Activated CD4-positive, alpha-beta memory T cell treated with anti-CD3 and anti-CD28 coated beads, Interleukin-2, amount 10 ng/mL, durations not matched to agents 7 days and 5 days (primary cell): ENCODE measurements around the gene HSD17B4. TPM values are rescaled to one million over a fixed set of nuclear protein-coding genes. Genes with fewer than 3 reads are reported as not detected.
"Not testable (repeated sequence)": the region's sequence is repeated elsewhere in the genome, so short reads cannot be mapped to it uniquely, and the experiment has no call there.

ENCODE experiments used
- CTCF ChIA-PET: fragments of 350-600 bp; sonication (Branson Sonifier 250); formaldehyde crosslinking; loops from one replicate; lab custom pipeline; 2021; ENCODE audit warnings: antibody characterized with exemption, inconsistent platforms; lab: Charles Lee
- POLR2A ChIA-PET: fragments of 350-600 bp; sonication (Branson Sonifier 250); formaldehyde crosslinking; loops from one replicate; lab custom pipeline; 2021; ENCODE audit warnings: antibody characterized with exemption; lab: Charles Lee
- DNase-seq: peaks from one replicate; pipeline ENCODE4 v3.0.0-alpha.2; 2020
- H3K27ac Mint-ChIP-seq: one replicate; pipeline ENCODE4 v1.8.0; 2021; ENCODE audit warnings: mild to moderate bottlenecking, mixed read lengths
- H3K27me3 Mint-ChIP-seq: one replicate; pipeline ENCODE4 v1.8.0; 2021; ENCODE audit warnings: mixed read lengths
- H3K36me3 Mint-ChIP-seq: one replicate; pipeline ENCODE4 v1.8.0; 2021; ENCODE audit warnings: low read depth, mixed read lengths
- H3K4me1 Mint-ChIP-seq: one replicate; pipeline ENCODE4 v1.8.0; 2021; ENCODE audit warnings: mixed read lengths
- H3K4me3 Mint-ChIP-seq: one replicate; pipeline ENCODE4 v1.8.0; 2021; ENCODE audit warnings: mild to moderate bottlenecking, mixed read lengths
- H3K9me3 Mint-ChIP-seq: one replicate; pipeline ENCODE4 v1.8.0; 2021; ENCODE audit warnings: mixed read lengths
- total RNA-seq, 2 experiments: library from RNA; stranded (reverse); gene quantifications; one replicate each; pipeline ENCODE4 v1.2.3, GENCODE V29; 2021

The HSD17B4 gene
- total RNA-seq, 2 experiments from 2014 or later: 57.2 to 59.1 TPM

DNA sequence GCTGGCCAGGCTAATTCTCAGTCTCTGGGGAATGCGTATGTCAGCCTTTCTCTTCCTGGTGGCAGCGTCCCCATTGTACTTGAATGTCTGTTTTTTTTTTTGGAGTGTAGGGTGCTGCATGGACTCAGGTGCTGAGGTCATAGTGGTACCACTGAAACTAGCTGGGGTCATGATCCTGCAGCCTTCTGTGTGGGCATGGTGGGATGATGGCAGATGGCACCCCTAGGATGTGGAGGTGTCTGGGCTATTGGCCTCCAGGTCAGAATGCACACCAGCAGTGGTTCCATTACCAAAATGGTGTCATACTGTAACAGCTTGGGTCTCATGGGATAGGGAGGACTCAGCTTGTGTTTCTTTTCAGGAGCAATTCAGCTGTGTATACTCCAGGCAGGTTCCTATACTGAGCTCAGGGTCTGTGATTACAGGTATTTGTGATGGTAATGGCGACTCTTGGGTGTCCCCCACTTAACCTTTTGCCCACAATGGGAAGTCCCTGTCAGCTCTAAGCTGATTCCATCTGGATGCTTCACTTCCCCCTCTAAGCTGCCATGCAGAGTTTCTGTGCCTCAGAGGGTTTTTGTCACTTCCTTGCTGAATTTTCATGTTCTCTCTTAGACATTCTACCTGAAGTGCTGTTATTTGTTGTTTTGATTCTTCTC is 17.9 kb downstream of the HSD17B4 start:
- CTCF ChIA-PET: interaction anchor here (0.7 to 1.7 kb wide), 6 partner anchors 9 to 54 kb away, joined by 3 to 4 read pairs (median 4); no protein-coding TSS in a partner anchor
- Mint-ChIP-seq H3K4me3 (no peak overlapping the region), H3K27me3 (no peaks in the 10 kb centered on the region), H3K9me3 (peaks cover 23% of the 10 kb centered on the region), H3K27ac (no peak overlapping the region), H3K36me3 (peaks cover 37% of the 10 kb centered on the region), H3K4me1 (peaks cover 2% of the 10 kb centered on the region)
- no peak for DNase-seq
- POLR2A ChIA-PET: no interaction called here

DNA sequence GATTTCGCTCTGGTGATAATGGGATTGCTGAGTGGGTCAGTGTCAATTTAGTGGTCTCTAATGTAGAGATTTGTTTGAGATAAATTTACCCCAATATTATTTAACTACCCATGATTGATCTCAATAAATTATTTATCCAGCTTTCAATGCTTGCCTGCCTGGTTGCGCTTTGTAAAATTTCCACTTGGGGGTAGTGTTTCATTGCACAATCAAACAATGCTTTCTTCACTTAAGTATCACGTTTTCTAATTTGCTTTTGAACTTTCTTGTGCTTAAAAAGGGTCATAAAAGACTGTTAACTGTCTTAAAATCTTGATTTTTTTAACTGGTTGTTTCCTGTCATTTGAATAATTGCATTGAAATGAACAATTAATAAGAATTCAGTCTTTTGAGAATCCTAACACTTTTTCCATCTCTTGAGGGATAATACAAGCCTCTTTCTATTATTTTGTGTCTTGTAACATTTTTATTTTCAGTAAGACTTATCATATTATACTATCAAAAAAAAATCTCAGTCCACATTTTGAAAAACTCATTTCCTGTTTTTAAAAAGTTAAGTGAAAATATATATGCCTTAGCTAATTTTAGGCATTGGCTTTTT is 18.7 kb downstream of the HSD17B4 start:
- no peak for DNase-seq
- Mint-ChIP-seq H3K27ac (no peak overlapping the region), H3K4me1 (peaks cover 2% of the 10 kb centered on the region), H3K36me3 (peaks cover 36% of the 10 kb centered on the region), H3K9me3 (peaks cover 20% of the 10 kb centered on the region), H3K4me3 (no peak overlapping the region), H3K27me3 (no peaks in the 10 kb centered on the region)
- CTCF ChIA-PET: interaction anchor here (0.7 to 1.7 kb wide), 5 partner anchors 10 to 53 kb away, joined by 3 to 4 read pairs (median 4); no protein-coding TSS in a partner anchor
- POLR2A ChIA-PET: no interaction called here

DNA sequence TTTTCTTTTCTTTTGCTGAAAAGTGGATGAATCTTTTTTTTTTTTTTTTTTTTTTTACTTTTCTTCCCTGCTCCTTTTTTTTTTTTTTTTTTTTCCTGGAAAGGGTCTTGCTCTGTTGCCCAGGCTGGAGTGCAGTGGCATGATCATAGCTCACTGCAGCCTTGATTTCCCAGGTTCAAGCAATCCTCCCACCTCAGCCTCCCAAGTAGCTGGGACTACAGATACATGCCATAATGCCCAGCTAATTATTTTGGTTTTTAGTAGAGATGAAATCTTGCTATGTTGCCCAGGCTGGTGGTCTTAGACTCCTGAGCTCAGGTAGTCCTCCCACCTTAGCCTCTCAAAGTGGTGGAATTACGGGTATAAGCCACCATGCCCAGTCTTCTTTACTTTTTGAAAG is 20.9 kb downstream of the HSD17B4 start:
- DNase-seq: no peak
- Mint-ChIP-seq H3K27ac (no peak overlapping the region), H3K4me3 (no peak overlapping the region), H3K9me3 (peaks cover 12% of the 10 kb centered on the region), H3K27me3 (no peaks in the 10 kb centered on the region), H3K4me1 (no peaks in the 10 kb centered on the region), H3K36me3 (peaks cover 26% of the 10 kb centered on the region)
- POLR2A ChIA-PET: no interaction called here
- CTCF ChIA-PET: interaction anchor here (0.6 to 0.7 kb wide), 3 partner anchors 18 to 984 kb away, joined by 3 to 4 read pairs (median 3); no protein-coding TSS in a partner anchor

DNA sequence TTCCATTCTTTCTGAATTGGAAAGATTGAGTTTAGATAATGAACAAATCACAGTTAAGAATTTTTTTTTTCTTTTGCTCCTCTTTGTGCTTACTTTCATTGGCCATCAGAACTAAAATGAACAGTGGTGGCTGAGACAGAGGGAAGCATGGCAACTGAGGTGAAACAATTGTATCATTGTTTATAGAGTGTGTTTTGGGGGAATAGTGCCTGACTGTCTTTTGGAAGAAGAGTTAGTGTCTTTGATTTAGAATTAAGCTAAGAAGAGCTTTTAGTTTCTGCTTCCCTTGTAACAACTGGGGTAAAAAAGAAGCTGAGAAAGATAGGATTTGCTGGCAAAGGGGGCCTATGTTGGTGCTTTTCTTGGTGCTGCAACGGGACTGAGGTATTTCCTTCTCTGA is 24.0 kb downstream of the HSD17B4 start:
- H3K27ac Mint-ChIP-seq: no peak overlapping the region
- H3K4me1 Mint-ChIP-seq: no peaks in the 10 kb centered on the region
- H3K36me3 Mint-ChIP-seq: peaks cover 11% of the 10 kb centered on the region
- POLR2A ChIA-PET: no interaction called here
- H3K9me3 Mint-ChIP-seq: no peaks in the 10 kb centered on the region
- no peaks in the 10 kb centered on the region for H3K27me3 Mint-ChIP-seq
- no peak overlapping the region for H3K4me3 Mint-ChIP-seq
- no peak for DNase-seq
- CTCF ChIA-PET: no interaction called here

DNA sequence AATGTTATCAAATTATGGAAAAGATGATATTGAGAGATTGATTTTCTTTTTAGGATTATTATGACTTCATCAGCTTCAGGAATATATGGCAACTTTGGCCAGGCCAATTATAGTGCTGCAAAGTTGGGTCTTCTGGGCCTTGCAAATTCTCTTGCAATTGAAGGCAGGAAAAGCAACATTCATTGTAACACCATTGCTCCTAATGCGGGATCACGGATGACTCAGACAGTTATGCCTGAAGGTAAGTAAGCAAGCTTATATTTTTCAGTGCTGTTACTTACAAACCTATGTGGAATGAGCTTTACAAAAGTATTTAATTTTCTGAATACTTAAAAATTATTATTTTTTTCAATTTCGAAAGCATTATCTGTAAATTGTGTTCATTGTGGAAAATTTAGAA is 26.5 kb downstream of the HSD17B4 start:
- H3K9me3 Mint-ChIP-seq: no peaks in the 10 kb centered on the region
- H3K27me3 Mint-ChIP-seq: no peaks in the 10 kb centered on the region
- no peak for DNase-seq
- ChIA-PET CTCF (no interaction called here), POLR2A (no interaction called here)
- H3K36me3 Mint-ChIP-seq: peaks cover 11% of the 10 kb centered on the region
- no peak overlapping the region for H3K4me3 Mint-ChIP-seq
- H3K27ac Mint-ChIP-seq: no peak overlapping the region
- no peaks in the 10 kb centered on the region for H3K4me1 Mint-ChIP-seq

DNA sequence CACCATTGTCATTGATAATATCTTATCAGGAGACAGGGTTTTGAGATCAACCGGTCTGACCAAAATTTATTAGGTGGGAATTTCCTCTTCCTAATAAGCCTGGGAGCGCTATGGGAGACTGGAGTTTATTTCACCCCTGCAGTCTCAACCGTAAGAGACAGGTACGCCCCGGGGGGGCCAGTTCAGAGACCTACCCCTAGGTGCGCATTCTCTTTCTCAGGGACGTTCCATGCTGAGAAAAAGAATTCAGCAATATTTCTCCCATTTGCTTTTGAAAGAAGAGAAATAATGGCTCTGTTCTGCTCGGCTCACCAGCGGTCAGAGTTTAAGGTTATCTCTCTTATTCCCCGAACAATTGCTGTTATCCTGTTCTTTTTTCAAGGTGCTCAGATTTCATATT is 28.3 kb downstream of the HSD17B4 start:
- H3K27ac Mint-ChIP-seq, DNase-seq, POLR2A ChIA-PET, H3K4me1 Mint-ChIP-seq, H3K36me3 Mint-ChIP-seq, CTCF ChIA-PET, H3K4me3 Mint-ChIP-seq, H3K27me3 Mint-ChIP-seq, H3K9me3 Mint-ChIP-seq: not testable (repeated sequence)

DNA sequence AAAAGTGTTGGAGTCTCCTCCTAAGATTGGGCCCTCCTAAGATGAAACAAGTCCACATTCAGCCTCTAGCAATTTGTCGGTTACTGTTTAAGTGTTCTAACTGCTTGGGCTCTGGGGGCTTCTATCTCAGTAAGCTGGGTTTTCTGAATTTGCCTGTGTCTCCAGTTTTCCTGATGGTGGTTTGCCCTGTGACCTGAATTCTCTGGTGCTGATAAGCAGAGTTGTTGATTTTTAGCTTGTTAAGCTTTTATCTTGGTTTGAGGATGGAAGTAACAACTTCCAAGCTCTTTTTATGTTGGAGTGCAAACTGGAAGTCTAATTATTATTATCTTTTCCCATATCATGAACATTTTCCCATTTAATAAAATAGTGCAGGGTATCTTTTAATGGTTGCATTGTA is 30.9 kb downstream of the HSD17B4 start:
- H3K4me3 Mint-ChIP-seq: no peak overlapping the region
- H3K27ac Mint-ChIP-seq: no peak overlapping the region
- no peaks in the 10 kb centered on the region for H3K4me1 Mint-ChIP-seq
- no peaks in the 10 kb centered on the region for H3K9me3 Mint-ChIP-seq
- H3K27me3 Mint-ChIP-seq: no peaks in the 10 kb centered on the region
- no peak for DNase-seq
- ChIA-PET CTCF (no interaction called here), POLR2A (no interaction called here)
- peaks cover 2% of the 10 kb centered on the region for H3K36me3 Mint-ChIP-seq

DNA sequence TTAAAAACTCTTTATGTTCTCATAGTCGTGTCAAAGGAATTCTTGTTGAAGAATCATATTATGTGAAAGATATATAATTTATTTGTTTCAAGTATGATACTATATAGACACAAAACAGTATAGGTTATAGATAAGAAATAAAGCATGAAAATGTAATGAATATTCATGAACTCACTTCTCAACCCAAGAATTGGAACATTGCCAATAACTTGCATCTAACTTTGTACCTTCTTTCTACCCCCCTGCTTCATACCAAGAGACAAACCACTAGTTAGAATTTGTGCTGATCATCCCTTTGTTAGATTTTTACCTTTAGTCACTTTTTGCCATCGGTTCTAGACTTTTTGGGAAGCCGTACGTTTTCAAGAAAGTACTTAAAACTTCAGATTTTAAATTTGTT is 32.6 kb downstream of the HSD17B4 start:
- H3K4me1 Mint-ChIP-seq: no peaks in the 10 kb centered on the region
- no peaks in the 10 kb centered on the region for H3K9me3 Mint-ChIP-seq
- DNase-seq: no peak
- CTCF ChIA-PET: no interaction called here
- no peak overlapping the region for H3K4me3 Mint-ChIP-seq
- H3K27me3 Mint-ChIP-seq: no peaks in the 10 kb centered on the region
- POLR2A ChIA-PET: no interaction called here
- H3K36me3 Mint-ChIP-seq: peaks cover 2% of the 10 kb centered on the region
- no peak overlapping the region for H3K27ac Mint-ChIP-seq

DNA sequence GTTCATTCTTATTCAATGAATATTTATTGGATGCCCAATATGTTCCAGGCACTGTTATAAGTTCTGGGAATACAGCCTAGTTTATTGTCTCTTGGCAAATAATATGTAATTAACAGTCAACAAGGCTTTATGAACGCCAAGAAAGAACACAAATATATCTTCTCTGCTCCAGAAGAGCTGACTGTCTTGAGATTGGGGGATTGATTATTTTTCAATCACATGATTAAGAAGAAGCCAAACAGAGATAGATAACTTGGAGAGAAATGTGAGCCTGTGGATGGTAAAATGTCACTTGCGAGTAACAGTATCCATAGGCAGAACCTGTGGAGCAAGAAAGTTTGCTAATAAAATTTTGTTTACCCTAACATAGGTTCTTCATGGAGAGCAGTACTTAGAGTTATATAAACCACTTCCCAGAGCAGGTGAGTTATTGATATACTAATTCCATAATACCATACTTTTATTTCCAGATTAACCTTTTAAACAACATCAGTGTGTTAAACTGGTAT is 49.4 kb downstream of the HSD17B4 start:
- POLR2A ChIA-PET: no interaction called here
- H3K4me1 Mint-ChIP-seq: no peaks in the 10 kb centered on the region
- CTCF ChIA-PET: no interaction called here
- H3K4me3 Mint-ChIP-seq: no peak overlapping the region
- peaks cover 22% of the 10 kb centered on the region for H3K36me3 Mint-ChIP-seq
- H3K27ac Mint-ChIP-seq: no peak overlapping the region
- H3K27me3 Mint-ChIP-seq: no peaks in the 10 kb centered on the region
- H3K9me3 Mint-ChIP-seq: peaks cover 10% of the 10 kb centered on the region
- DNase-seq: no peak

DNA sequence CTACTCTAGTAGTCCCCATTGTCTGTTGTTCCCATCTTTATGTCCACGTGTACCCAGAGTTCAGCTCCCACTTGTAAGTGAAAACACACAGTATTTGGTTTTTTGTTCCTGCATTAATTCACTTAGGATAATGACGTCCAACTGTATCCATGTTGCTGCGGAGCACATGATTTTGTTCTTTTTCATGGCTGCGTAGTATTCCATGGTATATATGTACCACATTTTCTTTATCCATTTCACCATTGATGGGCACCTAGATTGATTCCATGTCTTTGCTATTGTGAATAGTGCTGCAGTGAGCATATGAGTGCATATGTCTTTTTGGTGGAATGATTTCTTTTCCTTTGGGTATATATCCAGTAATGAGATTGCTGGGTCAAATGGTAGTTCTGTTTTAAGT is 51.6 kb downstream of the HSD17B4 start:
- H3K9me3 Mint-ChIP-seq, H3K4me3 Mint-ChIP-seq, H3K27me3 Mint-ChIP-seq, POLR2A ChIA-PET, H3K4me1 Mint-ChIP-seq, DNase-seq, H3K27ac Mint-ChIP-seq, CTCF ChIA-PET: not testable (repeated sequence)
- peaks cover 28% of the 10 kb centered on the region for H3K36me3 Mint-ChIP-seq

DNA sequence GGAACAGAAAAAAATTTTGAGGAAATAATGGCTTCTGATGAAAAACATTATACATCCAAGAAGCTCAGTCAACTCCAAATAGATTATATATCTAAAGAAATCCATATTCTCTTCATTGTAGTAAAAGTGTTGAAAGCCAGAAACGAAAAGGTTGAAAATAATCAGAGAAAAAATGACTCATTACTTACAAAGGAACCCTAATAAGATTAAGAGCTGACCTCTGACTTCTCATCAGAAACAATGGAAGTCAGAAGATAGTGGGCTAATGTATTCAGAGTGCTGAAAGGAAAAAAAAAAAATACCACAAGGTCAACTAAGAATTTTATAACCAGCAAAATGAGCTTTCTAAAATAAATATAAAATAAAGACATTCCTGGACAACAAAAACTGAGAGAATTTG is 60.0 kb downstream of the HSD17B4 start:
- no peaks in the 10 kb centered on the region for H3K27me3 Mint-ChIP-seq
- no peaks in the 10 kb centered on the region for H3K4me1 Mint-ChIP-seq
- CTCF ChIA-PET: no interaction called here
- no peak for DNase-seq
- no peak overlapping the region for H3K4me3 Mint-ChIP-seq
- POLR2A ChIA-PET: no interaction called here
- H3K9me3 Mint-ChIP-seq: no peaks in the 10 kb centered on the region
- H3K27ac Mint-ChIP-seq: no peak overlapping the region
- peaks cover 27% of the 10 kb centered on the region for H3K36me3 Mint-ChIP-seq

DNA sequence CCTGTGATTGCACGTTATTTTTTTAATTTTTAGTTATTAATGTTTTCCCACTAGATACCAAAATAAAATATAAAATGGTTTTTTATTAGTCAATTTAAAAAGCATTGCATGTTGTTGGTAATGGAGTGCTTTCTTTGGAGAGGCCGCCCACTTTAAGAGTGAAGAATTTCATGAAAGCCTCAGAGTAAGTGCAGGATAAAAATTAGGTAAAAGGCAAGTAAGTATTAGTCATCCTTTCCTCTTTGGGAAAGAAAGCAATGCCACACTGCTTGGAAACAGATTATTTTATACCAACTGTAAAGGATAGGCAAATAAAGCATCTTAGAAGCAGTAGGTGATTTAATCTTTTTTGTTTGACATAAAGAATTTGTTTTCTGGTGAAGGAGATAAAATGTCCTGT is 62.9 kb downstream of the HSD17B4 start:
- Mint-ChIP-seq H3K4me3 (no peak overlapping the region), H3K4me1 (no peaks in the 10 kb centered on the region), H3K27ac (no peak overlapping the region), H3K36me3 (peaks cover 25% of the 10 kb centered on the region), H3K9me3 (no peaks in the 10 kb centered on the region), H3K27me3 (no peaks in the 10 kb centered on the region)
- no peak for DNase-seq
- ChIA-PET CTCF (no interaction called here), POLR2A (no interaction called here)

DNA sequence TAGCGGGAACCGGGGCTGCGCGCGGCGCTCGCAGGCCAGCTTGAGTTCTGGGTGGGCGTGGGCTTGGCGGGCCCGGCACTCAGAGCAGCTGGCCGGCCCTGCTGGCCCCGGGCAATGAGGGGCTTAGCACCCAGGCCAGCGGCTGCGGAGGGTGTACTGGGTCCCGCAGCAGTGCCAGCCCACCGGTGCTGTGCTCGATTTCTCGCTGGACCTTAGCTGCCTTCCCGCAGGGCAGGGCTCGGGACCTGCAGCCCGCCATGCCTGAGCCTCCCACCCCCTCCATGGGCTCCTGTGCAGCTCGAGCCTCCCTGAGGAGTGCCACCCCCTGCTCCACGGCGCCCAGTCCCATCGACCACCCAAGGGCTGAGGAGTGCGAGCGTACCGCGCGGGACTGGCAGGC is 64.8 kb downstream of the HSD17B4 start:
- POLR2A ChIA-PET, H3K9me3 Mint-ChIP-seq, CTCF ChIA-PET, H3K27me3 Mint-ChIP-seq, H3K4me3 Mint-ChIP-seq, DNase-seq, H3K27ac Mint-ChIP-seq, H3K4me1 Mint-ChIP-seq: not testable (repeated sequence)
- peaks cover 15% of the 10 kb centered on the region for H3K36me3 Mint-ChIP-seq

DNA sequence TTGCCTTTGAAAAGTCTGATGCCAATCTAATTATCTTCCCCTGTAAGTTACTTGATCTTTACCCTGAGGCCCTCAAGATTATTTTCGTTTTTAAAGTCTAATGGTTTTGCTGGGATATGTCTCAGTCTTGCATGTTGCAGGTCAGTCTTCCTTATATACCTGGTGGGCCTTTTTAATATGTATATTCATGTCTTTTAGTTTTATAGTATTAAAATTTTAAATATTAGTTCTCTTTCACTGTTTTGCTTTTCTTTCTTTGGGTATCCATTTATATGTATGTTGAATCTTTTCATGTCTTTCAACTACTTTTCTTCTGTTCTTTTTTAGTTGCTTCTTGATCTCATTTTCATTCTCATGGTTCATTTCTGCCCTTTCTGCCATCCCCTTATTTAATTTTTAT is 68.9 kb downstream of the HSD17B4 start:
- Mint-ChIP-seq H3K36me3 (peaks cover 12% of the 10 kb centered on the region), H3K27ac (no peak overlapping the region), H3K4me3 (no peak overlapping the region), H3K4me1 (no peaks in the 10 kb centered on the region), H3K27me3 (no peaks in the 10 kb centered on the region), H3K9me3 (no peaks in the 10 kb centered on the region)
- no peak for DNase-seq
- ChIA-PET POLR2A (no interaction called here), CTCF (no interaction called here)
